Measurements from ENCODE around the gene MCUB.

MCUB gene

DNA sequence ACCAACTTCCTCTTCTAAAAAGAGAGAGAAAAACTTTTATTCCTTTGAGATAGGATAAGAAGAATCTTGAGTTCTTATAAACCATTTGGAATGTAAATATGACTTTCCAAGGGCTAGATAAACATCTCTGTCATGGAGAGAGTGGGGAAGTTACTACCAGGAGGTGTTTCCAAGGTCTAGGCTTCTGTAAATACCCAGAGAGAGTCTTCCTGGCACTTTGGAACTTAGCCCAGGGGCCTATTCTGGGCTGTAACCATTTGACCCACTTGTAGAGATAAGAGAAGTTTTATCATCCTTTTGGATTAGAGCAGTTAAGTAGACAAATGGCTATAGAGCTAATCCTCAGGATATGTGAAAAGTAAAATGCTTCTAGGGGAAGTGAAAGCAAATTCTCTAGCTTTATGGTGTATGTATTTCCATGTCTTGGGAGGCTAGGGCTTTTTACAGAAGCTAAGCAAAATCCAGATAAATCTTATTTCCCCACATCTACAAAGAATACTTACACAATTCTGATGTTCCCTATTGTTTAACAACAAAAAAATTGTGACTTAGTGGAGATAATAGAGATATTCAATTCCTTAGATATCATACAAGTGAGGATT lies 51.1 kb downstream of the MCUB start:
- peak; percentile 13 for DNase-seq
- no peaks in the 10 kb centered on the region for H3K27me3 ChIP-seq (replicated peaks)
- H3K36me3 ChIP-seq (replicated peaks): no peaks in the 10 kb centered on the region
- TF ChIP-seq, protein P1, sequence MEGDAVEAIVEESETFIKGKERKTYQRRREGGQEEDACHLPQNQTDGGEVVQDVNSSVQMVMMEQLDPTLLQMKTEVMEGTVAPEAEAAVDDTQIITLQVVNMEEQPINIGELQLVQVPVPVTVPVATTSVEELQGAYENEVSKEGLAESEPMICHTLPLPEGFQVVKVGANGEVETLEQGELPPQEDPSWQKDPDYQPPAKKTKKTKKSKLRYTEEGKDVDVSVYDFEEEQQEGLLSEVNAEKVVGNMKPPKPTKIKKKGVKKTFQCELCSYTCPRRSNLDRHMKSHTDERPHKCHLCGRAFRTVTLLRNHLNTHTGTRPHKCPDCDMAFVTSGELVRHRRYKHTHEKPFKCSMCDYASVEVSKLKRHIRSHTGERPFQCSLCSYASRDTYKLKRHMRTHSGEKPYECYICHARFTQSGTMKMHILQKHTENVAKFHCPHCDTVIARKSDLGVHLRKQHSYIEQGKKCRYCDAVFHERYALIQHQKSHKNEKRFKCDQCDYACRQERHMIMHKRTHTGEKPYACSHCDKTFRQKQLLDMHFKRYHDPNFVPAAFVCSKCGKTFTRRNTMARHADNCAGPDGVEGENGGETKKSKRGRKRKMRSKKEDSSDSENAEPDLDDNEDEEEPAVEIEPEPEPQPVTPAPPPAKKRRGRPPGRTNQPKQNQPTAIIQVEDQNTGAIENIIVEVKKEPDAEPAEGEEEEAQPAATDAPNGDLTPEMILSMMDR (IDR thresholded peaks at IDR 0.05; ENCODE audit: low read depth, low read length, missing control alignments): no peak
- no peak overlapping the region for H3K27ac ChIP-seq
- in situ Hi-C loops (cut with HindIII; ENCODE audit: low pct_ligation_motif_present, low sequenced_read_pairs): no loop called here
- H3K4me3 ChIP-seq (ENCODE audit: low read depth, low read length): no peak overlapping the region

DNA sequence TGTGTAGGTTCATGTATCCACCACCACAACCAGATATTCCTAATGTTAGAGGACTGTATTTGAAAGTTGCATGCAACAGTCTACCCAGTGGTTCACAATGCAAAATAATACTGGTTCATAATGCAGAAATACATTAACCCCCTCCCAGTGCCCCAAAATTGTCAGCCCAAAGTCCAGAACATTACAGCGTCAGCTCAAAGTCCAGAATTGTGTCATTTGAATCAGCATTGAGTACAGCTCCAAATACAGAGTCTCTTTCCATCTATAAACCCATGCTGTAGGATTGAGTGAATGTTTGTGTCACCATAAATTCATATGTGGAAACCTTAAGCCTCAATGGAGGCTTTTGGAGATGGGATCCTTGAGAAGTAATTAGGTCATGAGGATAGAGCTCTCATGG lies 54.0 kb downstream of the MCUB start:
- Histone ChIP-seq H3K27ac (no peak overlapping the region), H3K36me3 (replicated peaks) (no peaks in the 10 kb centered on the region), H3K4me3 (ENCODE audit: low read depth, low read length) (no peak overlapping the region), H3K27me3 (replicated peaks) (no peaks in the 10 kb centered on the region)
- DNase-seq: no peak
- TF ChIP-seq, protein P1 (IDR thresholded peaks at IDR 0.05; ENCODE audit: low read depth, low read length, missing control alignments): no peak
- in situ Hi-C loops (cut with HindIII; ENCODE audit: low pct_ligation_motif_present, low sequenced_read_pairs): no loop called here

DNA sequence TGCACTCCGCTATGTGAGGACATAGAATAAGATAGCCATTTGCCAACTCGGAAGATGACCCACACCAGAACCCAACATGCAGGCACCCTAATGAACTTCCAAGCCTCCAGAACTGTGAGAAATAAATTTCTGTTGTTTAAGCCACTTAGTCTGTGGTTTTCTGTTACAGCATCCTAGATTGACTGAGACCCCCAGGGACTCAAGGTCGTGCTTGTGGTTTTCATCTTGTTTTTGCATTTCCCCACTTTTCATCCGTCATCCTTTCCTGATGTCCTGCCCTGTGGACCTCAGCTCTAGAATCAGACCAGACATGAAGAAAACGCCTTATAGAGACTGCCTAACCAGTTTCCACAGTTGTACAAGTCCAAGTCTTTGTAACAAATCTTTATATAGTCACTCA lies 54.4 kb downstream of the MCUB start:
- TF ChIP-seq, protein P1 (IDR thresholded peaks at IDR 0.05; ENCODE audit: low read depth, low read length, missing control alignments): no peak
- DNase-seq: peak; percentile 6
- Histone ChIP-seq H3K4me3 (ENCODE audit: low read depth, low read length) (no peak overlapping the region), H3K36me3 (replicated peaks) (no peaks in the 10 kb centered on the region), H3K27me3 (replicated peaks) (no peaks in the 10 kb centered on the region), H3K27ac (no peak overlapping the region)
- in situ Hi-C loops (cut with HindIII; ENCODE audit: low pct_ligation_motif_present, low sequenced_read_pairs): no loop called here

DNA sequence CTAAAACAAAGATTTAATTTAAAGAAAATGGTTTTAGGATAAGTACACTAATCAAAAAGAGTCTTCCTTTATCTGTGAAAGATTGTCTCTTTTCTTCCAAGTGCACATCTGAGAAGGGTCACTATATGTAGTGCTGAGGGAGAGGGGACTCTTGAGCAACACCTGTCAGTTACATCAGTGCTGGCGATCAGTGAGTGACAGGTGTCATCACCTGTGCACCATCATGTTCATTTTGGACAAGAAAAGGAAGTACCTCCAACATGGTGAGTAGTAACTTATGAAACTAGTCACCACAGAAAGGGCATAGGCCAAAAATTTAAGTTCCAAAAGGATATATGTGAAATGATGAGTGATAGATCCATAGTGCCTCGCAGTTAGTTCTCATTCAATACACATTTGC lies 55.7 kb downstream of the MCUB start:
- Histone ChIP-seq H3K27ac (no peak overlapping the region), H3K36me3 (replicated peaks) (no peaks in the 10 kb centered on the region), H3K27me3 (replicated peaks) (no peaks in the 10 kb centered on the region), H3K4me3 (ENCODE audit: low read depth, low read length) (no peak overlapping the region)
- in situ Hi-C loops (cut with HindIII; ENCODE audit: low pct_ligation_motif_present, low sequenced_read_pairs): no loop called here
- TF ChIP-seq, protein P1 (IDR thresholded peaks at IDR 0.05; ENCODE audit: low read depth, low read length, missing control alignments): no peak
- no peak for DNase-seq

DNA sequence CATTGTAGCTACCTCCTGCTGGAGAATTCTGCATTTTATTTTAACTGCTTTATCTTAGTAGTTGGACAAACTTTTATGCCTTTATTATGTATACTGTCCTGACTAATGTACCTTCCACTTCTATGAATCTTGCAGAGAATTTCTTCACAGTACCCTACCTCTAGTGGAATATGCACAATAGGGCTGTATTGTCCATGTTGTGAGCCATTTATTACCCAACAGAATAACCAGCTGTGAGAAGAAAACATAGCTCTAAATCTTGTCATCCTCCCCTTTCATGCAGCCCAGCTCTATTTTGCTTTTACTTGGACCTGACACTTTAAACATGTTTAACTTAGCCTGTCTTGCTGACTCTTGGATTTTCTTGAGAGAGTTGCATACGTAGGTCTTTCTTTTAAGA lies 56.2 kb downstream of the MCUB start:
- DNase-seq: no peak
- in situ Hi-C loops (cut with HindIII; ENCODE audit: low pct_ligation_motif_present, low sequenced_read_pairs): no loop called here
- no peak overlapping the region for H3K27ac ChIP-seq
- TF ChIP-seq, protein P1 (IDR thresholded peaks at IDR 0.05; ENCODE audit: low read depth, low read length, missing control alignments): no peak
- no peaks in the 10 kb centered on the region for H3K36me3 ChIP-seq (replicated peaks)
- no peak overlapping the region for H3K4me3 ChIP-seq (ENCODE audit: low read depth, low read length)
- no peaks in the 10 kb centered on the region for H3K27me3 ChIP-seq (replicated peaks)

DNA sequence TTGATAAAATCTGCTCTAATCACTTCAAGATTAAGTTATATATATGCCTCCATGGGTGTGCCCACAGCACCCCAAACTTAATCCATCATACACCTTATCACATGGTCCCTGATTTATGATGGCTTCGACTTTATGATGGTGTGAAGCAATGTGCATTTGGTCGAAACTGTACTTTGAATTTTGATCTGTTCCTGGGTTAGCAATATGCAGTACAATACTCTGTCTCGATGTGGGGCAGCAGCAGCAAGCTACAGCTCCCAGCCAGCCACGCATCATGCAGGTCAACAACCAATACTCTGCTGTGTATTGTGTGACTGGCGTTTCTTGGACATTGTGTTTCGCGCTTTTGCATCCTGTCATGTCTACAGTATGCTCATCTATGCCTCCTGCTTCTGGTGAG lies 62.6 kb downstream of the MCUB start:
- in situ Hi-C loops (cut with HindIII; ENCODE audit: low pct_ligation_motif_present, low sequenced_read_pairs): no loop called here

More for the DNA sequence above, 62.6 kb downstream of the MCUB start:
- DNase-seq: no peak
- Histone ChIP-seq H3K27me3 (replicated peaks) (no peaks in the 10 kb centered on the region), H3K27ac (no peak overlapping the region), H3K36me3 (replicated peaks) (no peaks in the 10 kb centered on the region), H3K4me3 (ENCODE audit: low read depth, low read length) (no peak overlapping the region)
- TF ChIP-seq, protein P1 (IDR thresholded peaks at IDR 0.05; ENCODE audit: low read depth, low read length, missing control alignments): no peak

Data from brain microvascular endothelial cell (primary cell).